ENCODE results near the gene GNAS-AS1. TPM values are rescaled to one million over a fixed set of nuclear protein-coding genes. Genes with fewer than 3 reads are reported as not detected.

Gene GNAS-AS1
- total RNA-seq, 1 donor from 2014 or later: 1.1 TPM

DNA sequence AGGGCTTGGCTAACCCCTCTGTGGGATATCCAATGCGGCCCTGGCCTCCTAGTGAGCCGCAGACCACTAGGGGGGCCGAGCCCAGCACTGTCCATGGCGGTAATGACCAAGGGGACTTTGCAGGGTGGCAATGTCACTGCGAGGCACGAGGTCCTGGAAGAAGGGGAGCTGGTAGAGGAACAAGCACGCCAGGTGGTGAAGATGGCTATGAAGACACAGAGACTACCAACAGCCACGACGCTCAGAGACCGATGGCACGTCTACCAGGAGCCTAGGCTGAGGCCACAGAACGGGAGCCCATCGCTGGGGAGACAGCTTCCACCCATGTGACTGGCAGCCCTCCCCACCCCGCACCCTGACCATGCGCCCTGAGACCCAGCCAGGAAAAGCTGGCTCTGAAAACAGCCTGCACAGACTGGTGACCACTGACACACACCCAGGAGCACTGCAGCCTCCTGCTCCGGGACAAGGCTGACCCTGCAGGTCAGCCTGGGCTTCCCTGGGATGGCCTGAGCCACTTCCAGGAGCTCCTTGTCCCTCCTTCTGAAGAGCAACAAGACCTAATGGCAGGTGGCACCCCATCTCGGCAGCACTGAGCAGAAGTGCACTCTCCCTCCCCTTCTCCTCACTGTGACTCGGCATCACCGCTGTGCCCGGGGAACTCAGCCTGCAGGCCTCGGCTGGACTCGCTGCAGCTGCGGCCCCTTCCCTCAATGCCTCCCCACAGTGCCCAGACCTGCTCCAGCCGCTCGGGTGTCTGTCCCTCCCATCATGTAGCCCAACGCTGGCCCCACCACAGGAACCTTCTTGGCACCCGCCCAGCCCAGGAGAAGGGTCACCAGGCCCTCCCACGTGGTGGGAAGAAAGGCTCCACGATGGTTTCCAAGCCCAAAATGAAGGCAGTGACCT is 56.9 kb downstream of the GNAS-AS1 start:
- H3K27me3 ChIP-seq: peaks cover 33% of the 10 kb centered on the region
- TF ChIP-seq, protein P1, sequence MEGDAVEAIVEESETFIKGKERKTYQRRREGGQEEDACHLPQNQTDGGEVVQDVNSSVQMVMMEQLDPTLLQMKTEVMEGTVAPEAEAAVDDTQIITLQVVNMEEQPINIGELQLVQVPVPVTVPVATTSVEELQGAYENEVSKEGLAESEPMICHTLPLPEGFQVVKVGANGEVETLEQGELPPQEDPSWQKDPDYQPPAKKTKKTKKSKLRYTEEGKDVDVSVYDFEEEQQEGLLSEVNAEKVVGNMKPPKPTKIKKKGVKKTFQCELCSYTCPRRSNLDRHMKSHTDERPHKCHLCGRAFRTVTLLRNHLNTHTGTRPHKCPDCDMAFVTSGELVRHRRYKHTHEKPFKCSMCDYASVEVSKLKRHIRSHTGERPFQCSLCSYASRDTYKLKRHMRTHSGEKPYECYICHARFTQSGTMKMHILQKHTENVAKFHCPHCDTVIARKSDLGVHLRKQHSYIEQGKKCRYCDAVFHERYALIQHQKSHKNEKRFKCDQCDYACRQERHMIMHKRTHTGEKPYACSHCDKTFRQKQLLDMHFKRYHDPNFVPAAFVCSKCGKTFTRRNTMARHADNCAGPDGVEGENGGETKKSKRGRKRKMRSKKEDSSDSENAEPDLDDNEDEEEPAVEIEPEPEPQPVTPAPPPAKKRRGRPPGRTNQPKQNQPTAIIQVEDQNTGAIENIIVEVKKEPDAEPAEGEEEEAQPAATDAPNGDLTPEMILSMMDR (IDR thresholded peaks at IDR 0.05): no peak
- H3K9me3 ChIP-seq: no peaks in the 10 kb centered on the region
- no peaks in the 10 kb centered on the region for H3K36me3 ChIP-seq
- intact Hi-C loops (cut with DNase I): no loop called here
- no peaks in the 10 kb centered on the region for H3K4me1 ChIP-seq
- H3K4me3 ChIP-seq: no peak overlapping the region
- H3K27ac ChIP-seq: no peak overlapping the region
- ATAC-seq: no peak
- no peak for DNase-seq

- TF ChIP-seq, protein P1 (IDR thresholded peaks at IDR 0.05): no peak
- ATAC-seq: no peak
- intact Hi-C loops (cut with DNase I): no loop called here
These were observed 58.3 kb downstream of the GNAS-AS1 start for GRCh38 chr20:58792426-58792825.

GRCh38 chr20:58791286-58791685 is 59.4 kb downstream of the GNAS-AS1 start:
- ATAC-seq (no peak), DNase-seq (no peak)
- no peaks in the 10 kb centered on the region for H3K4me1 ChIP-seq
- H3K36me3 ChIP-seq: no peaks in the 10 kb centered on the region
- H3K9me3 ChIP-seq: no peaks in the 10 kb centered on the region
- TF ChIP-seq, protein P1 (IDR thresholded peaks at IDR 0.05): no peak
- intact Hi-C loops (cut with DNase I): no loop called here
- H3K4me3 ChIP-seq: no peak overlapping the region
- H3K27me3 ChIP-seq: peaks cover 35% of the 10 kb centered on the region
- H3K27ac ChIP-seq: no peak overlapping the region

More at GRCh38 chr20:58792426-58792825, 58.3 kb downstream of the GNAS-AS1 start:
- no peak overlapping the region for H3K4me3 ChIP-seq
- H3K4me1 ChIP-seq: no peaks in the 10 kb centered on the region
- no peak for DNase-seq
- no peaks in the 10 kb centered on the region for H3K36me3 ChIP-seq
- no peaks in the 10 kb centered on the region for H3K9me3 ChIP-seq
- peaks cover 34% of the 10 kb centered on the region for H3K27me3 ChIP-seq
- H3K27ac ChIP-seq: no peak overlapping the region

- intact Hi-C loops (cut with DNase I): no loop called here
- Histone ChIP-seq H3K36me3 (no peaks in the 10 kb centered on the region), H3K27me3 (peaks cover 28% of the 10 kb centered on the region)
These were observed 60.2 kb downstream of the GNAS-AS1 start for GRCh38 chr20:58790454-58790853.

GRCh38 chr20:58788896-58789544 is 61.7 kb downstream of the GNAS-AS1 start:
- H3K4me3 ChIP-seq: no peak overlapping the region
- no peak for DNase-seq
- no peaks in the 10 kb centered on the region for H3K9me3 ChIP-seq
- H3K36me3 ChIP-seq: no peaks in the 10 kb centered on the region
- H3K4me1 ChIP-seq: no peaks in the 10 kb centered on the region
- peaks cover 28% of the 10 kb centered on the region for H3K27me3 ChIP-seq
- TF ChIP-seq, protein P1 (IDR thresholded peaks at IDR 0.05): no peak
- intact Hi-C loops (cut with DNase I): no loop called here
- no peak overlapping the region for H3K27ac ChIP-seq
- ATAC-seq: no peak

More at GRCh38 chr20:58790454-58790853, 60.2 kb downstream of the GNAS-AS1 start:
- Histone ChIP-seq H3K9me3 (no peaks in the 10 kb centered on the region), H3K27ac (no peak overlapping the region), H3K4me3 (no peak overlapping the region), H3K4me1 (no peaks in the 10 kb centered on the region)
- DNase-seq (no peak), ATAC-seq (no peak)
- TF ChIP-seq, protein P1 (IDR thresholded peaks at IDR 0.05): no peak
